Subcutaneous adipose tissue (tissue), 4 donors: ENCODE results near the gene DLEC1. TPM values are rescaled to one million over a fixed set of nuclear protein-coding genes. Genes with fewer than 3 reads are reported as not detected.

Experiments
- total RNA-seq, 4 donors: library from RNA; depleted of rRNA; stranded (reverse); fragments of >200 nt; gene quantifications; one replicate each; pipeline ENCODE4 v1.1.0, GENCODE V29; 2016
- TF ChIP-seq, protein P1 (sequence below): fragments of 450-650 bp; IDR thresholded peaks from one replicate; pipeline ENCODE4 v1.5.1; 2016; ENCODE audit warnings: low read depth, mild to moderate bottlenecking, control low read depth, antibody characterized with exemption, moderate library complexity

The DLEC1 gene
- total RNA-seq, 4 donors from 2014 or later, result 0.85 to 1.3 (median 1.2) TPM

DNA sequence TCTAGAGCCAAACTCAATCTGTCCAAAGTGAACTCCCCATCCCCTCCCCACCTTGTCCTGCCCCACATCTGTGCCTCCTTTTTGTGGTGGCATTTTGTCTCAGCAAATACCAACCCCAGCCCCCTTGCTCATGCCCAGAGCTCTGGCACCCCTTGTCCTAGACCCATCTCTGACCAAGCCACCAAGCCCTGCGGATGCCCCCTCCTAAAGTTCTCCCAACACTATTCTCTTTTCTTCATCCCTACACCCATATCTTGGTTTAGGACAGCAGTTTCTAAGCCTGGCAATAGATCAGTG, 80.2 kb downstream of the DLEC1 start:
- TF ChIP-seq, protein P1, sequence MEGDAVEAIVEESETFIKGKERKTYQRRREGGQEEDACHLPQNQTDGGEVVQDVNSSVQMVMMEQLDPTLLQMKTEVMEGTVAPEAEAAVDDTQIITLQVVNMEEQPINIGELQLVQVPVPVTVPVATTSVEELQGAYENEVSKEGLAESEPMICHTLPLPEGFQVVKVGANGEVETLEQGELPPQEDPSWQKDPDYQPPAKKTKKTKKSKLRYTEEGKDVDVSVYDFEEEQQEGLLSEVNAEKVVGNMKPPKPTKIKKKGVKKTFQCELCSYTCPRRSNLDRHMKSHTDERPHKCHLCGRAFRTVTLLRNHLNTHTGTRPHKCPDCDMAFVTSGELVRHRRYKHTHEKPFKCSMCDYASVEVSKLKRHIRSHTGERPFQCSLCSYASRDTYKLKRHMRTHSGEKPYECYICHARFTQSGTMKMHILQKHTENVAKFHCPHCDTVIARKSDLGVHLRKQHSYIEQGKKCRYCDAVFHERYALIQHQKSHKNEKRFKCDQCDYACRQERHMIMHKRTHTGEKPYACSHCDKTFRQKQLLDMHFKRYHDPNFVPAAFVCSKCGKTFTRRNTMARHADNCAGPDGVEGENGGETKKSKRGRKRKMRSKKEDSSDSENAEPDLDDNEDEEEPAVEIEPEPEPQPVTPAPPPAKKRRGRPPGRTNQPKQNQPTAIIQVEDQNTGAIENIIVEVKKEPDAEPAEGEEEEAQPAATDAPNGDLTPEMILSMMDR, result no peak

DNA sequence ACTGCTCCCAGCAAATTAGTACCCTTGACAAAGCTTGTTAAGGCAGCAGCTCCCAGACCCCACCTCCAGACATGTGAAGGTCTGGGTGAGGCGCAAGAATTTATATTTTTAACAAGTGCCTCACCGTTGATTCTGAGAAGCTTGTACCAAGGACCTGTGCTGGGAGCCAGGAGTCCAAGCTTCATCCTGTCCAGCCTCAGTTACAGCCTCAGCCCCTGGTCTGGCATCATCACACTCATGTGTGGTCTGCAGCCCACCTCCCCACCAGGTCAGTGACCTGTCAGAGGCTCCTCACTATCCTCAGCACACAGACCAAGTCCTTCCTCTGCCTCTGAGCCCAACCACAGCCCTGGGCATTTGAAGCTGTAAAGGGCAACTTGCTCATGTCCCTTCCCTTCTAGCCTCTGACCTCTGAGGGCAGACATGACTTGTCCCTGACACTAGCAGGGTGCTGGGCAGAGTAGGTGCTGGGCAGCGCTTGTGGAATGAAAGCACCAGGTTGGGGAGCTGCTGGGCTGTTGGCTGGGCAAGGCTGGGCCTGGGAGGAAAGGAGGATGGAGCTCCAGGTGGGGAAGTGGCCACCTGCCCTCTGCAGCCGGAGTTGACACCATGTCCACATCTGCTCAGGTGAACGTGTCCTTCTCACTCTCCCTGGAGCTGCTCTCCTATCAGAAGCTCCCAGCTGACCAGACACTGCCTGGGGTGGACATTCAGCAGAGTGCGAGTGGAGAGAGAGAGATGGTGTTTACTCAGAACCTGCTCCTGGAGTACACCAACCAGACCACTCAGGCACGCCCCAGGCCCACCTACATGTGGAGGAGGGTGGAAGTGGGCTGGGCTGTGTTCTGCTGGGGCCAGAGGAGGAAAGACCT, 81.0 kb downstream of the DLEC1 start:
- TF ChIP-seq, protein P1, result no peak

DNA sequence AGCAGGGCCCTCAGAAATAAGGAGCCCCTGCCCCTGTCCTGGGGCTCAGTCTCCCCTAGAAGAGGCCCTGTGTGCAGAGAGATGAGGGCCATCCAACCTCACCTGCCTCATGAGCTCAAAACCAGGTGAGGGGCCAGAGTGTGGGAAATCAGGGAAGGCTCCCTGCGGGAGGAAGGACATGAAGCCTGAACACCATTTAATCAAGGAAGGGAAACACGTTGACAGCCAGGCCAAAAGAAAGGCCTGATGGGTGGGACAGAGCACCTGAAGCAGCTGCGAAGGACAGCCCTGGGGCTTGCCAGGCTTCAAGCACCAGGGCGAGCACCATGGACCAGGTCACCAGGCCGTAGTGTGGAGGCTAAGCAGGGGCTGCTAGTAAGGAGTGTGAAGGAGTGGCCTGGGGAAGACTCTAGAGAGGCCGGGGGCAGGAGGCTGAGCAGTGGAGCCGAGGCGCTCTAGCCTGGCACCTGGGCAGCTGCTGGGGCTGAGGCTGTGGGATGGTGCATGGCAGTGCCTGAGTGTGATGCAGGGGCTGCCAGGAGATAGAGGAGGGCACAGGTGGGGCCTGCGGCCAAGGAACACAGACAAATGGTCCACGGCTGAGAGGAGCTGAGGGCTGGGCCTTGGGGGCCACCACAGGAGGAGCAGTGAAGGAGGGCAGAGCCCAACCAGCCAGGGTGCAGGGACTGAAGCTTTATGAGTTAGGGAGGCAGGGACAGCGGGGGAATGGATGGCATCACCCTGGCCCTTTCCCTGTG, 81.9 kb downstream of the DLEC1 start:
- TF ChIP-seq, protein P1, result no peak

DNA sequence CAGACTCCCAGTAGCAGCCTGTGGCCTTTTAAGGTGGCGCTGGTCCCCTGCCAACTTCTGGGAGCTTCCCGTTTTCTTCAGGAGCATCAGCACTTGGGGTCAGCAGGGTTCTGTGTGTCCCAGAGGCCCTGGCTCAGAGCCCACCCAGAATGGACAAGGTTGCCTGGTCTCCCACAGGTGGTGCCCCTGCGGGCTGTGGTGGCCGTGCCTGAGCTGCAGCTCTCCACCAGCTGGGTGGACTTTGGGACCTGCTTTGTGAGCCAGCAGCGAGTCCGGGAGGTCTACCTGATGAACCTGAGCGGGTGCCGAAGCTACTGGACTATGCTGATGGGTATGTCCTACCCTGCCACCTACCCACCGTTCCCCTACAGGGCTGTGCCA, 82.4 kb downstream of the DLEC1 start:
- TF ChIP-seq, protein P1, result no peak

DNA sequence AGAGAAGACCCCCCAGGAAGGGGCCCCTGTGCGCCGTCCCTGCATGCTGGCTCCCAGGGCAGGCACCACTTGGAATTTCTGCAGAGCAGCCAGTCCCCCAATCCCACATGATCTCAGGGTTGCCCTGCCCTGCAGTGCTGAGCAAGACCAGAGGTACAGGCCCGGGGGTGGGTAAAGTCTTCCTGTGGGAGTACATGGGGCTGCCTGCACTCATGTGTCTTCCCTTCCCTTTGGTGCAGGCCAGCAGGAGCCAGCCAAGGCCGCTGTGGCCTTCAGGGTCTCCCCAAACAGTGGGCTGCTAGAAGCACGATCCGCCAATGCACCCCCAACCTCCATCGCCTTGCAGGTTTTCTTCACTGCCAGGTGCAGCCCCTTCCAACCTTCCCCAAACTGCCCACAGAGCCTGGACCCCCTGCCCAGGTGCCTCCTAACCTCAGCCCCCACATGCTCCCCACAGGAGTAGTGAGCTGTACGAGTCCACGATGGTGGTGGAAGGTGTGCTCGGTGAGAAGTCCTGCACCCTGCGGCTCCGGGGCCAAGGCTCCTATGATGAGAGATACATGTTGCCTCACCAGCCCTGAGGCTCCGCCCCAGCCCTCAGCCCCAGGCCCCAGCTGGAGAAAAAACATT, 82.9 kb downstream of the DLEC1 start:
- TF ChIP-seq, protein P1, result no peak

DNA sequence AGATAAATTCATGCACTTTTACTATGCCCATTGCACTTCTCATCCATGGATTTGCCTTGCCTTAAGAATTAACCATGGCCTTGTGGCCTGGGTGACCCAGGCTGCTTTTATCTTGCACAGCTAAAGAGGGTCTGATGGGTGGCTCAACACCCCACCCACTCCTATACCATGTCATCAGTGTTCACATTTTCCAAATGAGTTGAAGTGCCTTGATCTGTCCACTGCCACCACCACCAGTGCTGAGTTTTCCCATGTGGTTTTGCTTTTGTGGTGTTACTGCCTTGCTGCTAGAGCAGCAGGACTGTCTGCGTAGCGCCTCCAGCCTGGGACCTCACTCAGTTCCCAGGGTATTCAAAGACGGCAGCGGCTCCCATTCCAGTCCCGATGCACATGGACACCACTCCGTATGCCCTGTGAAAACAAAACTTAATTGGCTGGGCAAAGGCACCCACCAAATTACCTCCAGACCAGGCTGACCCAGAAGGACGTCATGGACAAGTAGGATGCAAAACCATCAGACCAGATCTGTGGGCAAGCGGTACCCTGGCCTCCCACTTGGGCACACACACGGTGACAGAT, 83.8 kb downstream of the DLEC1 start:
- TF ChIP-seq, protein P1, result no peak
